ENCODE results near the gene NFKB2. TPM values are rescaled to one million over a fixed set of nuclear protein-coding genes. Genes with fewer than 3 reads are reported as not detected.

The NFKB2 gene
- total RNA-seq, 1 donor from 2014 or later: 11.0 TPM

- H3K27ac ChIP-seq (ENCODE audit: low read depth, low read length): peak overlapping the region; percentile 74
- H3K9ac ChIP-seq (ENCODE audit: low read depth in 1 of 3, low read length in 3 of 3): peak overlapping the region; percentile 93 to 96 (median 93)
- H3K36me3 ChIP-seq (ENCODE audit: control insufficient read depth in 3 of 3, insufficient read depth in 3 of 3, low read length in 3 of 3): peaks cover 3% of the 10 kb centered on the region in 3 donors
- no peaks in the 10 kb centered on the region for H3K9me3 ChIP-seq (ENCODE audit: control insufficient read depth in 3 of 3, low read length in 3 of 3)
- H3K4me1 ChIP-seq (ENCODE audit: control insufficient read depth in 3 of 3, insufficient read depth in 3 of 3, low read length in 3 of 3): peaks cover 12 to 21% (median 20%) of the 10 kb centered on the region in 3 donors
- H3K27me3 ChIP-seq (ENCODE audit: control insufficient read depth in 3 of 3, insufficient read depth in 3 of 3, low read length in 3 of 3): peaks cover 6 to 20% (median 11%) of the 10 kb centered on the region in 3 donors
- peak overlapping the region; percentile 96 to 99 (median 98) for H3K4me3 ChIP-seq (ENCODE audit: low read length in 3 of 3)
Measured at GRCh38 chr10:102431452-102432124, 36.1 kb downstream of the NFKB2 start.

GRCh38 chr10:102432162-102432950, 36.9 kb downstream of the NFKB2 start, which contains the start of gene CUEDC2:
Gene CUEDC2 (minus strand): TSS chr10:102432574. CDS start chr10:102425188, 7,386 bp downstream.
- Histone ChIP-seq H3K27me3 (ENCODE audit: control insufficient read depth in 3 of 3, insufficient read depth in 3 of 3, low read length in 3 of 3) (peaks cover 6 to 22% (median 11%) of the 10 kb centered on the region in 3 donors), H3K4me3 (ENCODE audit: low read length in 3 of 3) (peak within 1 kb of the TSS; percentile 96 to 99 (median 98)), H3K27ac (ENCODE audit: low read depth, low read length) (peak within 1 kb of the TSS; percentile 74), H3K36me3 (ENCODE audit: control insufficient read depth in 3 of 3, insufficient read depth in 3 of 3, low read length in 3 of 3) (peaks cover 0 to 3% (median under 1%) of the 10 kb centered on the region in 3 donors), H3K9me3 (ENCODE audit: control insufficient read depth in 3 of 3, low read length in 3 of 3) (no peaks in the 10 kb centered on the region), H3K4me1 (ENCODE audit: control insufficient read depth in 3 of 3, insufficient read depth in 3 of 3, low read length in 3 of 3) (peaks cover 12 to 21% (median 20%) of the 10 kb centered on the region in 3 donors), H3K9ac (ENCODE audit: low read depth in 1 of 3, low read length in 3 of 3) (peak within 1 kb of the TSS; percentile 93 to 96 (median 93))

GRCh38 chr10:102433619-102434046, 38.1 kb downstream of the NFKB2 start:
- H3K27me3 ChIP-seq (ENCODE audit: control insufficient read depth in 3 of 3, insufficient read depth in 3 of 3, low read length in 3 of 3): peaks cover 6 to 23% (median 11%) of the 10 kb centered on the region in 3 donors
- H3K4me3 ChIP-seq (ENCODE audit: low read length in 3 of 3): no peak overlapping the region
- H3K4me1 ChIP-seq (ENCODE audit: control insufficient read depth in 3 of 3, insufficient read depth in 3 of 3, low read length in 3 of 3): peaks cover 12 to 21% (median 20%) of the 10 kb centered on the region in 3 donors
- H3K9me3 ChIP-seq (ENCODE audit: control insufficient read depth in 3 of 3, low read length in 3 of 3): no peaks in the 10 kb centered on the region
- peaks cover 0 to 3% (median 0%) of the 10 kb centered on the region in 3 donors for H3K36me3 ChIP-seq (ENCODE audit: control insufficient read depth in 3 of 3, insufficient read depth in 3 of 3, low read length in 3 of 3)
- no peak overlapping the region for H3K9ac ChIP-seq (ENCODE audit: low read depth in 1 of 3, low read length in 3 of 3)
- no peak overlapping the region for H3K27ac ChIP-seq (ENCODE audit: low read depth, low read length)

- Histone ChIP-seq H3K27me3 (ENCODE audit: control insufficient read depth in 3 of 3, insufficient read depth in 3 of 3, low read length in 3 of 3) (peaks cover 6 to 23% (median 11%) of the 10 kb centered on the region in 3 donors), H3K9ac (ENCODE audit: low read depth in 1 of 3, low read length in 3 of 3) (no peak overlapping the region), H3K4me1 (ENCODE audit: control insufficient read depth in 3 of 3, insufficient read depth in 3 of 3, low read length in 3 of 3) (peaks cover 12 to 21% (median 20%) of the 10 kb centered on the region in 3 donors), H3K36me3 (ENCODE audit: control insufficient read depth in 3 of 3, insufficient read depth in 3 of 3, low read length in 3 of 3) (peaks cover 0 to 3% (median 0%) of the 10 kb centered on the region in 3 donors), H3K4me3 (ENCODE audit: low read length in 3 of 3) (peak overlapping the region in 1 of 3 donors; percentile 22), H3K9me3 (ENCODE audit: control insufficient read depth in 3 of 3, low read length in 3 of 3) (no peaks in the 10 kb centered on the region), H3K27ac (ENCODE audit: low read depth, low read length) (peak overlapping the region; percentile 56)
Measured at GRCh38 chr10:102434394-102435132, 39.1 kb downstream of the NFKB2 start.

- H3K9me3 ChIP-seq (ENCODE audit: control insufficient read depth in 3 of 3, low read length in 3 of 3): no peaks in the 10 kb centered on the region
- H3K4me3 ChIP-seq (ENCODE audit: low read length in 3 of 3): peak overlapping the region in 1 of 3 donors; percentile 1
- peak overlapping the region in 1 of 3 donors; percentile 0 for H3K9ac ChIP-seq (ENCODE audit: low read depth in 1 of 3, low read length in 3 of 3)
- peaks cover 12 to 21% (median 20%) of the 10 kb centered on the region in 3 donors for H3K4me1 ChIP-seq (ENCODE audit: control insufficient read depth in 3 of 3, insufficient read depth in 3 of 3, low read length in 3 of 3)
- peaks cover 6 to 23% (median 11%) of the 10 kb centered on the region in 3 donors for H3K27me3 ChIP-seq (ENCODE audit: control insufficient read depth in 3 of 3, insufficient read depth in 3 of 3, low read length in 3 of 3)
- H3K27ac ChIP-seq (ENCODE audit: low read depth, low read length): peak overlapping the region; percentile 56
- H3K36me3 ChIP-seq (ENCODE audit: control insufficient read depth in 3 of 3, insufficient read depth in 3 of 3, low read length in 3 of 3): peaks cover 0 to 3% (median 0%) of the 10 kb centered on the region in 3 donors
Measured at GRCh38 chr10:102435133-102435497, 39.6 kb downstream of the NFKB2 start.

- peak overlapping the region; percentile 56 for H3K27ac ChIP-seq (ENCODE audit: low read depth, low read length)
Measured at GRCh38 chr10:102435529-102436233, 40.2 kb downstream of the NFKB2 start.

GRCh38 chr10:102436312-102436711, 40.8 kb downstream of the NFKB2 start:
- no peak overlapping the region for H3K4me3 ChIP-seq (ENCODE audit: low read length in 3 of 3)

More at GRCh38 chr10:102435529-102436233, 40.2 kb downstream of the NFKB2 start:
- H3K27me3 ChIP-seq (ENCODE audit: control insufficient read depth in 3 of 3, insufficient read depth in 3 of 3, low read length in 3 of 3): peaks cover 6 to 23% (median 11%) of the 10 kb centered on the region in 3 donors
- peak overlapping the region in 1 of 3 donors; percentile 1 for H3K4me3 ChIP-seq (ENCODE audit: low read length in 3 of 3)
- peaks cover 0 to 3% (median 0%) of the 10 kb centered on the region in 3 donors for H3K36me3 ChIP-seq (ENCODE audit: control insufficient read depth in 3 of 3, insufficient read depth in 3 of 3, low read length in 3 of 3)
- H3K9ac ChIP-seq (ENCODE audit: low read depth in 1 of 3, low read length in 3 of 3): peak overlapping the region in 1 of 3 donors; percentile 38
- peaks cover 12 to 21% (median 20%) of the 10 kb centered on the region in 3 donors for H3K4me1 ChIP-seq (ENCODE audit: control insufficient read depth in 3 of 3, insufficient read depth in 3 of 3, low read length in 3 of 3)
- no peaks in the 10 kb centered on the region for H3K9me3 ChIP-seq (ENCODE audit: control insufficient read depth in 3 of 3, low read length in 3 of 3)

GRCh38 chr10:102437515-102437914, 42.0 kb downstream of the NFKB2 start:
- Histone ChIP-seq H3K36me3 (ENCODE audit: control insufficient read depth in 3 of 3, insufficient read depth in 3 of 3, low read length in 3 of 3) (no peaks in the 10 kb centered on the region), H3K9me3 (ENCODE audit: control insufficient read depth in 3 of 3, low read length in 3 of 3) (no peaks in the 10 kb centered on the region), H3K9ac (ENCODE audit: low read depth in 1 of 3, low read length in 3 of 3) (no peak overlapping the region), H3K27me3 (ENCODE audit: control insufficient read depth in 3 of 3, insufficient read depth in 3 of 3, low read length in 3 of 3) (peaks cover 6 to 23% (median 11%) of the 10 kb centered on the region in 3 donors), H3K27ac (ENCODE audit: low read depth, low read length) (no peak overlapping the region), H3K4me3 (ENCODE audit: low read length in 3 of 3) (no peak overlapping the region), H3K4me1 (ENCODE audit: control insufficient read depth in 3 of 3, insufficient read depth in 3 of 3, low read length in 3 of 3) (peaks cover 3 to 11% (median 9%) of the 10 kb centered on the region in 3 donors)

More at GRCh38 chr10:102436312-102436711, 40.8 kb downstream of the NFKB2 start:
- H3K27me3 ChIP-seq (ENCODE audit: control insufficient read depth in 3 of 3, insufficient read depth in 3 of 3, low read length in 3 of 3): peaks cover 6 to 23% (median 11%) of the 10 kb centered on the region in 3 donors
- H3K9me3 ChIP-seq (ENCODE audit: control insufficient read depth in 3 of 3, low read length in 3 of 3): no peaks in the 10 kb centered on the region
- peaks cover 11 to 20% (median 20%) of the 10 kb centered on the region in 3 donors for H3K4me1 ChIP-seq (ENCODE audit: control insufficient read depth in 3 of 3, insufficient read depth in 3 of 3, low read length in 3 of 3)
- no peak overlapping the region for H3K27ac ChIP-seq (ENCODE audit: low read depth, low read length)
- H3K36me3 ChIP-seq (ENCODE audit: control insufficient read depth in 3 of 3, insufficient read depth in 3 of 3, low read length in 3 of 3): peaks cover 0 to 3% (median 0%) of the 10 kb centered on the region in 3 donors
- H3K9ac ChIP-seq (ENCODE audit: low read depth in 1 of 3, low read length in 3 of 3): no peak overlapping the region

GRCh38 chr10:102438374-102438773, 42.9 kb downstream of the NFKB2 start:
- Histone ChIP-seq H3K4me3 (ENCODE audit: low read length in 3 of 3) (no peak overlapping the region), H3K27me3 (ENCODE audit: control insufficient read depth in 3 of 3, insufficient read depth in 3 of 3, low read length in 3 of 3) (peaks cover 6 to 21% (median 11%) of the 10 kb centered on the region in 3 donors), H3K9ac (ENCODE audit: low read depth in 1 of 3, low read length in 3 of 3) (no peak overlapping the region), H3K27ac (ENCODE audit: low read depth, low read length) (no peak overlapping the region), H3K36me3 (ENCODE audit: control insufficient read depth in 3 of 3, insufficient read depth in 3 of 3, low read length in 3 of 3) (no peaks in the 10 kb centered on the region), H3K9me3 (ENCODE audit: control insufficient read depth in 3 of 3, low read length in 3 of 3) (no peaks in the 10 kb centered on the region), H3K4me1 (ENCODE audit: control insufficient read depth in 3 of 3, insufficient read depth in 3 of 3, low read length in 3 of 3) (peaks cover 3 to 11% (median 9%) of the 10 kb centered on the region in 3 donors)

All from skeletal muscle tissue (tissue), 4 donors.